ENCODE data around the gene CISD1.
A peak's percentile ranks its signal among the peaks of the same experiment; 100 is the strongest.
"Not testable (repeated sequence)": the region's sequence is repeated elsewhere in the genome, so short reads cannot be mapped to it uniquely, and the experiment has no call there.

The CISD1 gene

GRCh38 chr10:58253184-58253583 is 15.8 kb upstream of the CISD1 start:
- no peak overlapping the region for H3K27ac Mint-ChIP-seq
- H3K27me3 Mint-ChIP-seq (ENCODE audit: low read depth, poor library complexity) = no peaks in the 10 kb centered on the region
- H3K9me3 Mint-ChIP-seq = peaks cover 95% of the 10 kb centered on the region
- DNase-seq = no peak
- no peaks in the 10 kb centered on the region for H3K4me1 Mint-ChIP-seq
- no peak for TF ChIP-seq CTCF (IDR thresholded peaks at IDR 0.05)
- H3K4me3 Mint-ChIP-seq = no peak overlapping the region
- H3K36me3 Mint-ChIP-seq (ENCODE audit: low read depth) = peaks cover 96% of the 10 kb centered on the region

GRCh38 chr10:58254644-58255043 is 14.3 kb upstream of the CISD1 start:
- Mint-ChIP-seq H3K27ac (no peak overlapping the region), H3K27me3 (ENCODE audit: low read depth, poor library complexity) (peaks cover 2% of the 10 kb centered on the region), H3K4me1 (no peaks in the 10 kb centered on the region), H3K36me3 (ENCODE audit: low read depth) (peaks cover 98% of the 10 kb centered on the region), H3K4me3 (no peak overlapping the region), H3K9me3 (peaks cover 95% of the 10 kb centered on the region)
- no peak for TF ChIP-seq CTCF (IDR thresholded peaks at IDR 0.05)
- DNase-seq = no peak

GRCh38 chr10:58256013-58256780 is 12.8 kb upstream of the CISD1 start:
- Mint-ChIP-seq H3K9me3 (peaks cover 94% of the 10 kb centered on the region), H3K27ac (peak overlapping the region; percentile 42), H3K36me3 (ENCODE audit: low read depth) (peaks cover 97% of the 10 kb centered on the region)
- not testable (repeated sequence) for H3K27me3 Mint-ChIP-seq (ENCODE audit: low read depth, poor library complexity); DNase-seq; H3K4me1 Mint-ChIP-seq; H3K4me3 Mint-ChIP-seq

- no peak for TF ChIP-seq CTCF (IDR thresholded peaks at IDR 0.05)
- Mint-ChIP-seq H3K4me1 (peaks cover 6% of the 10 kb centered on the region), H3K36me3 (ENCODE audit: low read depth) (peaks cover 85% of the 10 kb centered on the region), H3K4me3 (no peak overlapping the region), H3K9me3 (peaks cover 70% of the 10 kb centered on the region), H3K27ac (no peak overlapping the region), H3K27me3 (ENCODE audit: low read depth, poor library complexity) (peaks cover 5% of the 10 kb centered on the region)
- no peak for DNase-seq
Measured at GRCh38 chr10:58258977-58259692, 9.8 kb upstream of the CISD1 start.

- Mint-ChIP-seq H3K27ac (no peak overlapping the region), H3K4me1 (peaks cover 18% of the 10 kb centered on the region), H3K4me3 (no peak overlapping the region), H3K9me3 (peaks cover 58% of the 10 kb centered on the region), H3K36me3 (ENCODE audit: low read depth) (peaks cover 73% of the 10 kb centered on the region), H3K27me3 (ENCODE audit: low read depth, poor library complexity) (peaks cover 5% of the 10 kb centered on the region)
- DNase-seq = no peak
- TF ChIP-seq CTCF (IDR thresholded peaks at IDR 0.05) = no peak
Measured at GRCh38 chr10:58260334-58260733, 8.6 kb upstream of the CISD1 start.

- Mint-ChIP-seq H3K9me3 (peaks cover 34% of the 10 kb centered on the region), H3K27me3 (ENCODE audit: low read depth, poor library complexity) (peaks cover 5% of the 10 kb centered on the region), H3K4me1 (peaks cover 33% of the 10 kb centered on the region), H3K27ac (no peak overlapping the region), H3K36me3 (ENCODE audit: low read depth) (peaks cover 48% of the 10 kb centered on the region), H3K4me3 (no peak overlapping the region)
- no peak for TF ChIP-seq CTCF (IDR thresholded peaks at IDR 0.05)
- DNase-seq = no peak
Measured at GRCh38 chr10:58262766-58263165, 6.2 kb upstream of the CISD1 start.

Measured in nephron progenitor cell (in vitro differentiated cells).